HEK293 (cell line): ENCODE measurements around the gene NFE2L2.

ENCODE experiments used
- CTCF ChIP-seq: fragments of 450-650 bp; formaldehyde crosslinking; IDR thresholded peaks from 2 replicates; pipeline ENCODE4 v1.5.1; 2016; ENCODE audit warnings: missing biosample characterization, missing genetic modification characterization
- EGR2 ChIP-seq: fragments of 450-650 bp; formaldehyde crosslinking; IDR thresholded peaks from 2 replicates; pipeline ENCODE4 v1.5.1; 2016; ENCODE audit warnings: low read depth, missing biosample characterization, missing genetic modification characterization
- MYNN ChIP-seq: fragments of 450-650 bp; formaldehyde crosslinking; IDR thresholded peaks from 2 replicates; pipeline ENCODE4 v1.5.1; 2016; ENCODE audit warnings: missing biosample characterization, missing genetic modification characterization, borderline replicate concordance
- TCF7L2 ChIP-seq: IDR thresholded peaks from 2 replicates; pipeline ENCODE4 v1.6.1; 2011; ENCODE audit warnings: low read depth, mild to moderate bottlenecking, inconsistent platforms, low read length, moderate library complexity, borderline replicate concordance
- ZBTB7A ChIP-seq: fragments of 450-650 bp; formaldehyde crosslinking; IDR thresholded peaks from 2 replicates; pipeline ENCODE4 v1.5.1; 2016; ENCODE audit warnings: low read depth, missing biosample characterization, missing genetic modification characterization
- ZNF114 ChIP-seq: fragments of 450-650 bp; formaldehyde crosslinking; IDR thresholded peaks from 2 replicates; pipeline ENCODE4 v1.5.0; 2017; ENCODE audit warnings: missing biosample characterization, missing genetic modification characterization
- ZNF580 ChIP-seq: fragments of 450-650 bp; formaldehyde crosslinking; IDR thresholded peaks from 2 replicates; pipeline ENCODE4 v1.5.1; 2016; ENCODE audit warnings: missing biosample characterization, missing genetic modification characterization
- ZNF610 ChIP-seq: fragments of 450-650 bp; formaldehyde crosslinking; IDR thresholded peaks from 2 replicates; pipeline ENCODE4 v1.5.1; 2016; ENCODE audit warnings: missing biosample characterization, missing genetic modification characterization, borderline replicate concordance
- ZNF707 ChIP-seq: fragments of 450-650 bp; formaldehyde crosslinking; IDR thresholded peaks from 2 replicates; pipeline ENCODE4 v1.5.1; 2016; ENCODE audit warnings: missing biosample characterization, missing genetic modification characterization
- ZNF747 ChIP-seq: fragments of 450-650 bp; formaldehyde crosslinking; IDR thresholded peaks from 2 replicates; pipeline ENCODE4 v1.5.1; 2016; ENCODE audit warnings: missing biosample characterization, missing genetic modification characterization
- TF ChIP-seq, protein P1 (sequence below): fragments of 450-650 bp; formaldehyde crosslinking; IDR thresholded peaks from 2 replicates; pipeline ENCODE4 v1.5.1; 2016; ENCODE audit warnings: missing biosample characterization, missing genetic modification characterization
- TF ChIP-seq, protein P2 (sequence below): fragments of 450-650 bp; formaldehyde crosslinking; IDR thresholded peaks from 2 replicates; pipeline ENCODE4 v1.5.1; 2017; ENCODE audit warnings: missing biosample characterization, missing genetic modification characterization
- TF ChIP-seq, protein P3 (sequence below): fragments of 450-650 bp; formaldehyde crosslinking; IDR thresholded peaks from 2 replicates; pipeline ENCODE4 v1.5.1; 2016; ENCODE audit warnings: missing biosample characterization, missing genetic modification characterization, borderline replicate concordance

- TF ChIP-seq, protein P1, sequence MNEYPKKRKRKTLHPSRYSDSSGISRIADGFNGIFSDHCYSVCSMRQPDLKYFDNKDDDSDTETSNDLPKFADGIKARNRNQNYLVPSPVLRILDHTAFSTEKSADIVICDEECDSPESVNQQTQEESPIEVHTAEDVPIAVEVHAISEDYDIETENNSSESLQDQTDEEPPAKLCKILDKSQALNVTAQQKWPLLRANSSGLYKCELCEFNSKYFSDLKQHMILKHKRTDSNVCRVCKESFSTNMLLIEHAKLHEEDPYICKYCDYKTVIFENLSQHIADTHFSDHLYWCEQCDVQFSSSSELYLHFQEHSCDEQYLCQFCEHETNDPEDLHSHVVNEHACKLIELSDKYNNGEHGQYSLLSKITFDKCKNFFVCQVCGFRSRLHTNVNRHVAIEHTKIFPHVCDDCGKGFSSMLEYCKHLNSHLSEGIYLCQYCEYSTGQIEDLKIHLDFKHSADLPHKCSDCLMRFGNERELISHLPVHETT (tag by site-specific recombination) = no peak
- TF ChIP-seq, protein P2, sequence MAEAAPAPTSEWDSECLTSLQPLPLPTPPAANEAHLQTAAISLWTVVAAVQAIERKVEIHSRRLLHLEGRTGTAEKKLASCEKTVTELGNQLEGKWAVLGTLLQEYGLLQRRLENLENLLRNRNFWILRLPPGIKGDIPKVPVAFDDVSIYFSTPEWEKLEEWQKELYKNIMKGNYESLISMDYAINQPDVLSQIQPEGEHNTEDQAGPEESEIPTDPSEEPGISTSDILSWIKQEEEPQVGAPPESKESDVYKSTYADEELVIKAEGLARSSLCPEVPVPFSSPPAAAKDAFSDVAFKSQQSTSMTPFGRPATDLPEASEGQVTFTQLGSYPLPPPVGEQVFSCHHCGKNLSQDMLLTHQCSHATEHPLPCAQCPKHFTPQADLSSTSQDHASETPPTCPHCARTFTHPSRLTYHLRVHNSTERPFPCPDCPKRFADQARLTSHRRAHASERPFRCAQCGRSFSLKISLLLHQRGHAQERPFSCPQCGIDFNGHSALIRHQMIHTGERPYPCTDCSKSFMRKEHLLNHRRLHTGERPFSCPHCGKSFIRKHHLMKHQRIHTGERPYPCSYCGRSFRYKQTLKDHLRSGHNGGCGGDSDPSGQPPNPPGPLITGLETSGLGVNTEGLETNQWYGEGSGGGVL (tag by site-specific recombination) = no peak
- no peak for TF ChIP-seq ZBTB7A
- no peak for TF ChIP-seq ZNF114
- TF ChIP-seq CTCF (tag by site-specific recombination) = no peak
- no peak for TF ChIP-seq MYNN (tag by site-specific recombination)
- TF ChIP-seq ZNF707 = no peak
- TF ChIP-seq ZNF610 = no peak
- TF ChIP-seq TCF7L2 = no peak
- TF ChIP-seq EGR2 (tag by site-specific recombination) = no peak
- no peak for TF ChIP-seq ZNF747 (tag by site-specific recombination)
- TF ChIP-seq, protein P3, sequence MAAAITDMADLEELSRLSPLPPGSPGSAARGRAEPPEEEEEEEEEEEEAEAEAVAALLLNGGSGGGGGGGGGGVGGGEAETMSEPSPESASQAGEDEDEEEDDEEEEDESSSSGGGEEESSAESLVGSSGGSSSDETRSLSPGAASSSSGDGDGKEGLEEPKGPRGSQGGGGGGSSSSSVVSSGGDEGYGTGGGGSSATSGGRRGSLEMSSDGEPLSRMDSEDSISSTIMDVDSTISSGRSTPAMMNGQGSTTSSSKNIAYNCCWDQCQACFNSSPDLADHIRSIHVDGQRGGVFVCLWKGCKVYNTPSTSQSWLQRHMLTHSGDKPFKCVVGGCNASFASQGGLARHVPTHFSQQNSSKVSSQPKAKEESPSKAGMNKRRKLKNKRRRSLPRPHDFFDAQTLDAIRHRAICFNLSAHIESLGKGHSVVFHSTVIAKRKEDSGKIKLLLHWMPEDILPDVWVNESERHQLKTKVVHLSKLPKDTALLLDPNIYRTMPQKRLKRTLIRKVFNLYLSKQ (tag by site-specific recombination) = no peak
- TF ChIP-seq ZNF580 = no peak
These were observed 39.4 kb upstream of the NFE2L2 start for GRCh38 chr2:177303939-177304338.
